Ishikawa (cell line): ENCODE results near the gene LRGUK.

Experiments
- CEBPB ChIP-seq: IDR thresholded peaks from 2 replicates; pipeline ENCODE4 v1.6.1; 2012
- EP300 ChIP-seq: IDR thresholded peaks from 2 replicates; pipeline ENCODE4 v1.6.1; 2012; ENCODE audit warnings: borderline replicate concordance
- NFIC ChIP-seq: IDR thresholded peaks from 2 replicates; pipeline ENCODE4 v1.6.1; 2012
- RAD21 ChIP-seq: IDR thresholded peaks from 2 replicates; pipeline ENCODE4 v1.6.1; 2012; ENCODE audit warnings: low read depth
- TAF1 ChIP-seq: IDR thresholded peaks from 2 replicates; pipeline ENCODE4 v1.6.1; 2012; ENCODE audit warnings: low read depth, mild to moderate bottlenecking
- TEAD4 ChIP-seq: IDR thresholded peaks from 2 replicates; pipeline ENCODE4 v1.6.1; 2012
- TF ChIP-seq, protein P1 (sequence below): IDR thresholded peaks from 2 replicates; pipeline ENCODE4 v1.6.1; 2012

DNA sequence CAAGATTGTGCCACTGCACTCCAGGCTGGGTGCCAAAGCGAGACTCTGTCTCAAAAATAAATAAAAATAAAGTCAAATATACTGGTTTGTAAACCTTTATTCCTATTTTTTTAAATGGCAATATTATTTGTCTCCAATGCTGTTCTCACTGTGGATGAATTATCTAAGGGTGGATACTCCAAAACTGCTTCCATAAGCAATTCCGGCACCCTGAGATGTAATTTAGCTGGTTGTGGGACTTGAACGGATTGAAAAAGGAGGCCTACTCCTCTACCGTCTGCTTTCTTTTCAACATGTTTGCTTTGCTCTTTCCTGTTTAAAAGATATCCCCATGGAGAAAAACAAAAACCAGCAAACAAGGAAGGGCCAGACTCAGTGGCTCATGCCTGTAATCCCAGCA, 135.2 kb downstream of the LRGUK start:
- TF ChIP-seq EP300 (no peak), RAD21 (no peak), TEAD4 (no peak), TAF1 (no peak), NFIC (no peak), CEBPB (no peak)
- TF ChIP-seq, protein P1, sequence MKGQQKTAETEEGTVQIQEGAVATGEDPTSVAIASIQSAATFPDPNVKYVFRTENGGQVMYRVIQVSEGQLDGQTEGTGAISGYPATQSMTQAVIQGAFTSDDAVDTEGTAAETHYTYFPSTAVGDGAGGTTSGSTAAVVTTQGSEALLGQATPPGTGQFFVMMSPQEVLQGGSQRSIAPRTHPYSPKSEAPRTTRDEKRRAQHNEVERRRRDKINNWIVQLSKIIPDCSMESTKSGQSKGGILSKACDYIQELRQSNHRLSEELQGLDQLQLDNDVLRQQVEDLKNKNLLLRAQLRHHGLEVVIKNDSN = no peak
